GM15510 (cell line): Measurements from ENCODE around the gene YIPF4.

Experiments
- POLR2A ChIP-seq: IDR thresholded peaks from 3 replicates; pipeline ENCODE4 v1.6.1; 2011; ENCODE audit warnings: borderline replicate concordance; ENCODE audit not compliant: insufficient read length; ENCODE audit errors: extremely low read depth

The YIPF4 gene

DNA sequence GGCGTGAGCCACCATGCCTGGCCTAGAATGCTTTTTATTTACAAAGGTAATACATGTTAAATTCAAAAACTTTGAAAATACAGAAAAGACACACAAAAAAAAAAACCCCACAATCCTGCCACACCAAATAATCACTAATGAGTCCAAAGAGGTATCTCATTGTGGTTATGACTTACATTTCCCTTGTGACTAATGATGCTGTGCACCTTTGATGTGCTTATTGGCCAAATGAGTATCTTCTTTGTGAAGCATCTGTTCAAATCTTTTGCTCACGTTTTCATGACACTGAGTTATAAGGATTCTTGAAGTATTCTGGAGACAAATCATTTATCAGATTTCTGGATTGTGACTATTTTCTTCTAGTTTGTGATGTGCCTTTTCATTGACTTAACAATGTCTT, 6.6 kb upstream of the YIPF4 start:
- TF ChIP-seq POLR2A: no peak

GRCh38 chr2:32272279-32272678, 5.4 kb upstream of the YIPF4 start:
- no peak for TF ChIP-seq POLR2A

GRCh38 chr2:32274289-32274688, 3.4 kb upstream of the YIPF4 start:
- TF ChIP-seq POLR2A: no peak

GRCh38 chr2:32277363-32277673, 386 bp upstream of the YIPF4 start:
- TF ChIP-seq POLR2A: no peak

GRCh38 chr2:32278478-32278853, 762 bp downstream of the YIPF4 start:
- TF ChIP-seq POLR2A: no peak

DNA sequence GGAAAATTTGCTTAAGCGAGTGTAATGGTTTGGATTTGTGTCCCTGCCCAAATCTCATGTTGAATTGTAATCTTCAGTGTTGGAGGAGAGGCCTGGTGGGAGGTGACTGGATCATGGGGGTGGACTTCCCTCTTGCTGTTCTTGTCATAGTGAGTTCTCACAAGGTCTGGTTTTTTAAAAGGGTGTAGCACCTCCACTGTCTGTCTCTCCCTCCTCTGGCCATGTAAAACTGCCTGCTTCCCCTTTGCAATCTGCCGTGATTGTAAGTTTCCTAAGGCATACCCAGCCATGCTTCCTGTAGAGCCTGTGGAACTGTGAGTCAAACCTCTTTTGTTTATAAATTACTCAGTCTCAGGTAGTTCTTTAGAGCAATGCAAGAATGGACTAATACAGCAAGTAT, 6.6 kb downstream of the YIPF4 start:
- TF ChIP-seq POLR2A: no peak

DNA sequence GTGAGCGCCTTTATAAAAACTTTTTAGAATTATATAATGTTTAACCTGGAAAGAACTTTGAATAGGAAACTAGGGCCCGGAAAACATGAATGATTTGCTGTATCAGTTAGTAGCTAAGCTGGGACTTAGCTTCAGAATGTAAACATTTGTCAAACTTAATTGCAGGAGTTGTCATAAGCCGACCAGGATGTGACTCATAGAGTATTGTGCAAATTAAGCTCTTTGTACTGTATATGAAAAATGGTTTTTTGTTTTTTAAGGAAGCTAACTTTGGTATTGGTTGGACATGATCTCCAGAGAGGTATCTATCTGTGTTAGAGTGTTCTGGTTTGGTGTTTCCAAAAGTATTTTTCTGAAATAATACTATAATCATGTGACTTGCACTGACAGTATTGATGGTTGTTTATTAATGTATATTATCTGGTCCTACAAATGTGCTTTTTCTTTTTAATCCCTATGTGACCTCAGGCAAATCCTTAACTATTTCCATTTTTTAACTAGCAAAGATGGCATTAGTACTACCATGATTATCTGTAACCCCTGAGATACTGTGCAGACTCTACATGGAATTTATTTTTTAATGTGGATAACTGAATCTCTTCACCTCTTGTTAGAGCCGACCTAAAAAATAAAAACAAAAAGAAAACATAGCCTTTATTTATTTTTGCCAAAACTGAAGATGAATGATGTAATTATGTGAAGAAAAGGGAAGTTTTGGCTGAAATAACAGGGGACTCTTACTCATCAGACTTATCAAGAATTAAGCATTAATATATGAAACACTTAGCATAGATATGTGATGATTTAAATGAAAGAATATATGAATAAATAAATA, 11.7 kb downstream of the YIPF4 start:
- no peak for TF ChIP-seq POLR2A

- TF ChIP-seq POLR2A: no peak
Observed at GRCh38 chr2:32290000-32290339, 12.3 kb downstream of the YIPF4 start.

- no peak for TF ChIP-seq POLR2A
Observed at GRCh38 chr2:32291746-32292145, 14.0 kb downstream of the YIPF4 start.

DNA sequence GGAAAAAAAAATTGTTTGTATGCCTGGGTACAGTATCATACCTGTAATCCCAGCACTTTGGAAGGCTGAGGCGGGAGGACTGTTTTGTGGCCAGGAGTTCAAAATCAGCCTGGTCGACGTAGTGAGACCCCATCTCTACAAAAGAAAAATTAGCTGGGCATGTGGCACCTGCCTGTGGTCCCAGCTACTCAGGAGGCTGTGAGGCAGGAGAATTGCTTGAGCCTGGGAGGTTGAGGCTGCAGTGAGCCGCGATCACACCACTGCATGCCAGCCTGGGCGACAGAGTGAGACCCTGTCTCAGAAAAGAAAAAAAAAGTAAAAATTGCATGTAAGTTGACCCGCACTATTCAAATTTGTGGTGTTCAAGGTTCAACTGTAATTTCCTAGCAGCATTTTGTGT, 32.9 kb downstream of the YIPF4 start:
- TF ChIP-seq POLR2A: no peak

- no peak for TF ChIP-seq POLR2A
Observed at GRCh38 chr2:32314886-32315285, 37.2 kb downstream of the YIPF4 start.

GRCh38 chr2:32330136-32330535, 52.4 kb downstream of the YIPF4 start:
- TF ChIP-seq POLR2A: no peak

GRCh38 chr2:32342801-32343200, 65.1 kb downstream of the YIPF4 start:
- no peak for TF ChIP-seq POLR2A

GRCh38 chr2:32355976-32356680, 78.4 kb downstream of the YIPF4 start:
- TF ChIP-seq POLR2A: no peak

DNA sequence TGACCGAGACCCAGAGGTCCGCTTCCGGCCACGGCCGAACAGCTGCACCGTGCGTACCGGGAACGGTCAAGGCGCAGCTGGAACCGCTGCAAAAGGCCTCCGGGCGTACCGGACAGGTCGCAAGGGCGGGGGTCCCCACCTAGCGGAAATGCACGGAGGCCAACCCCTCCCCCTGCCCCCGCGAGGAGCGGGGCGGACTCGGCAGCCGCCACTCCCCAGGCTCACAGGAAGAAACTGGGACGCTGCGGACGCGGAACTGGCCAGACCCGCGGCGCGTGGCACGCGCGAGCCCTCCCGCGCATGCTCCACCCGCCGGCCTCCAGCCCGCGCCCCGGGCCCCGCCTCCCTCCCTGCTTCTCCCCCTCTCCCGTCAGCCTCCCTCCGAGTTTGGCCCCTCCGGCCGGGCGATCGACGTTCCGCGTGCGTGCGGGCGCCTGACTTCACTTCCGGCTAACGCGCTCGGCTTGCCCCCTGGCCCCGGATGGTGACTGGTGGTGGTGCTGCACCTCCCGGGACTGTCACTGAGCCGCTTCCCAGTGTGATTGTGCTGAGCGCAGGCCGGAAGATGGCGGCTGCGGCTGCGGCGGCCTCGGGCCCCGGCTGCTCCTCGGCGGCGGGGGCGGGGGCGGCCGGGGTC, 79.1 kb downstream of the YIPF4 start, which contains the start of gene BIRC6:
TSS of gene BIRC6 (plus strand) at position 343 of the 637 bp plus-strand sequence. CDS start at position 482, 139 bp downstream.
- peak; percentile 97 for TF ChIP-seq POLR2A
